HG02973 (cell line): ENCODE results near the gene PCDHA11.

Experiments
- ATAC-seq: cut with Tn5 transposase; IDR thresholded peaks from one replicate; pipeline ENCODE4 v1.9.1; 2021; ENCODE audit warnings: moderate library complexity; ENCODE audit not compliant: unreplicated experiment

Gene PCDHA11

GRCh38 chr5:140916325-140916724 lies 47.6 kb downstream of the PCDHA11 start:
- ATAC-seq: no peak
